EL (cell line): ENCODE data around the gene EFHD1.
A peak's percentile ranks its signal among the peaks of the same experiment; 100 is the strongest.
"Not testable (repeated sequence)": the region's sequence is repeated elsewhere in the genome, so short reads cannot be mapped to it uniquely, and the experiment has no call there.

Experiments
- DNase-seq: peaks from one replicate; pipeline ENCODE4 v3.0.0-alpha.2; 2016

Gene EFHD1

GRCh38 chr2:232653441-232653840, 20.0 kb downstream of the EFHD1 start:
- no peak for DNase-seq

- DNase-seq = no peak
Observed at GRCh38 chr2:232655392-232655791, 22.0 kb downstream of the EFHD1 start.

- DNase-seq = no peak
Observed at GRCh38 chr2:232658217-232658785, 24.9 kb downstream of the EFHD1 start.

- no peak for DNase-seq
Observed at GRCh38 chr2:232659359-232659758, 26.0 kb downstream of the EFHD1 start.

- no peak for DNase-seq
Observed at GRCh38 chr2:232662486-232663260, 29.3 kb downstream of the EFHD1 start.

DNA sequence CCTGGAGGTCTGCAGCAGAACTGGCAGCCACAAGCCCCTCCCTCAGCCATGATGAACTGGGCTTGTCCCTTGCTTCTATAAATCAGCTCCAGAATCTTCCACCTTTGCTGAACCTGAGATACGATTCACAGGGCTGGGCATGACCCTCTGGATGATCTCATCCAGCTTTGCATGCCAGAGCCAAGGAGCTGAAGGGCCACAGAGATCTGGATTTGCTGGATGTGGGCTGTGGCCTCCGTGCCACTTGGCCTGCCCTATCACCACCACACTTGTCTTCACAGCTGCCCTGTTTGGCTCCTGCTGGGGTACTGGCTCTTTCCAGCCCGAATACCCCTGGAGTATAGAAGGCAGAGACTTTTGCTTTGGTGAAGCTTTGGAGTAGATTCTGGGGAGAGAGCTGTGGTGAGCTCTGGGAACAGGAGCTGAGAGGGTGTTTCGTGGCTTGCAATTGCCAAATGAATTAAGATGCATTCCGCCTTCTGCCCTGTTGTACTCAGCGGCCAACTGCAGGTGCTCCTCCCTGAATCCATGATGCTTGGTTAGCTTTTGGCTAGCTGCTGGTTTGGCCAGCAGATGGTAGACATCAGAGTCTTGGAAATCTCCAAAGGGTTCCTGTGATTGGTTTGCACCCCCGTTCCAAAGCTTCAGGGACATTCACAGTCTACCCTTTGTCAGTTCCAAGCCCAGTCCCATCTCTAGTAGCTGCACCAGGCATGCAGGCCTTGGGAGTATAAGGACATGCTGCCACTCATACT, 32.8 kb downstream of the EFHD1 start:
- no peak for DNase-seq

DNA sequence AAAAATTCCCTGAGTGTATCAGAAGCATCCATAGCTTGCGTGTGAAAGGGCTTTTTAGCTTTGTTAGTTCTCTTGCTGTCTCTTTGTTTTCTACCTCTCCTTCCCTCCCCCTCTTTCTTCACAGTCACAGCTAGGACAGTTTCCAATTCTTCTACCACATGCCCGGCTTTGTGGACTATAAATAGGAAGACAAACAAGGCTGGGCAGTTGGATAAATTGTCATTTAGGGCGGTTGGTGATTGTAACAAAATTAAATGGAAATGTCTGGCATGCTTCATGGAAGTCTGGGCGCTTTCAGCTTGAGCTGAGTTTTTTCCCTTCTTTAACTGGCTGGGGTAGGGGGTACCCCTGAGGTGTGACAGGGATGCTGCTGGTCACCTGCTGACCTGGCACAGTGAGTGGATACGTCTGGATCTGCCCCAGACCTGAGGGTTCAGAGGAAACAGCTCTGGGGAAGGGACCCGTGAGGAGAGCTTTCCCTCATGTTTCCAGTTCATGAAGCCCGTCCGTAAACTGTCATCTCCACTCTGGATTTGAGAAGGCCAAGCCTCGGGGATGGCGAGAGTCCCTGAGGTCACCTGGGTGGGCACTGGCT, 34.7 kb downstream of the EFHD1 start:
- no peak for DNase-seq

GRCh38 chr2:232668805-232669444, 35.5 kb downstream of the EFHD1 start:
- peak; percentile 12 for DNase-seq

DNA sequence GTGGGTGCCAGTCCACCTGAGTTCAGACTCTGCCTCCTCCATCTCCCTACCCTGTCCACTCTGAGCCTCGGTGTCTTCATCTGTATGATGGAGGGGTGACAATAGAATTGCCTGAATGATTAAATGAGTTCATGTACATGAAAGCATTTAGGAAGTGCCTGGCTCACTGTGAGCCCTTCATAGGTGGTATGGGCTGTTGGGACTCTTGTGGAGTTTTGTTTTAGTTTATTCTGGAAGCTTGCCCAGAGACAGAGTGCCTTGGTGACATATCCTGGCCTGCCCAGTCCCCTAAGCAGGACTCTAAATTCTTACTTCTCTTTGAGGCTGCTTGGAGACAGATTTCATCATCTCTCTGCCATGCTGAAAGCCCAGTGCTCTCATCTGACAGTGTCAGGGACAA, 39.2 kb downstream of the EFHD1 start:
- DNase-seq = no peak

DNA sequence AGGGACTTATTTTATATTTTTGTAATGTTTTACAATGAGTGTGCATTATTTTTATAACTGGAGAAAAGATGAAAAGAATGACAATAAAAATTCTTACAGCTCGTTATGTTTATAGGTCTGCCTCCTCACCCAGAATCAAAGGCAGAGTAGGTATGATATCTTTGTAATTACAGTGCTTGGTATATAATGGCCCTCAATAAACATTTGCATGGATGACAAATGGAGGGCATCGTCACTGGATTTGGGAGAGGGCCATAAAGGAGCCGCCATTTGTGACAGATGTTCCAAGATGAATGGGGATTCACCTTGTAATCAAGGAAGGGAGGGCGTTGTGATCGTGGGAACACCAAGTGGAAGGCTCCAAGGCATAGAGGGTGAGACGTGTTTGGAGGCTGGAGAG, 41.1 kb downstream of the EFHD1 start:
- no peak for DNase-seq

- no peak for DNase-seq
Observed at GRCh38 chr2:232675381-232675780, 42.0 kb downstream of the EFHD1 start.

GRCh38 chr2:232680006-232680405, 46.6 kb downstream of the EFHD1 start:
- no peak for DNase-seq

DNA sequence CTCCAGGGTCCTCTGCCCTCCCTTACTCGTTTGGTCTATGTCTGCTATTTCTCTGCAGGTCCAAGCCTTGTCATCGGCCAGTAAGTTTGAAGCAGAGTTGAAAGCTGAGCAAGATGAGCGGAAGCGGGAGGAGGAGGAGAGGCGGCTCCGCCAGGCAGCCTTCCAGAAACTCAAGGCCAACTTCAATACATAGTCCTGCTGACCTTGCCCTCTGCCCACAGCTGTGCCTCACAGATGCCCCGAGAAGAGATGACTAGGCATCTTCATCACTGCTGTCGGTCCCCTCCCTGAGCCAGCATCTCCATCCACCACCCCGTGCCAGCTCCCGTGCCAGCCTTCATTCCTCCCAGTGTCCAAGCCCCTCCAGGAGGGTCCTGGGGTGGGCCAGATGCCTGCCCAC, 48.1 kb downstream of the EFHD1 start:
- no peak for DNase-seq

- no peak for DNase-seq
Observed at GRCh38 chr2:232683368-232683767, 50.0 kb downstream of the EFHD1 start.

DNA sequence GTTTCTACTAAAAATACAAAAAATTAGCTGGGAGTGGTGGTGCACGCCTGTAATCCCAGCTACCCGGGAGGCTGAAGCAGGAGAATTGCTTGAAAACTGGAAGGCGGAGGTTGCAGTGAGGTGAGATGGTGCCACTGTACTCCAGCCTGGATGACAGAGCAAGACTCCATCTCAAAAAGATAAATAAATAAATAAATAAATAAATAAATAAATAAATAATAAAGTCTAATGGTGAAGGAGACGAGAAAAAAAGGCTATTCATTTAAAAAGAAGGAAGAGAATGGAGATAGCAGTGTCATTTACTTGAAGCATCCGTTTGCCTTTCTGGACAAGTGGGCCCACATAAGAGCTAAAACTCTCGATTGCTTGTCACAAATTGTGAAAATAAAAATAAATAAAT, 52.0 kb downstream of the EFHD1 start:
- DNase-seq = not testable (repeated sequence)

DNA sequence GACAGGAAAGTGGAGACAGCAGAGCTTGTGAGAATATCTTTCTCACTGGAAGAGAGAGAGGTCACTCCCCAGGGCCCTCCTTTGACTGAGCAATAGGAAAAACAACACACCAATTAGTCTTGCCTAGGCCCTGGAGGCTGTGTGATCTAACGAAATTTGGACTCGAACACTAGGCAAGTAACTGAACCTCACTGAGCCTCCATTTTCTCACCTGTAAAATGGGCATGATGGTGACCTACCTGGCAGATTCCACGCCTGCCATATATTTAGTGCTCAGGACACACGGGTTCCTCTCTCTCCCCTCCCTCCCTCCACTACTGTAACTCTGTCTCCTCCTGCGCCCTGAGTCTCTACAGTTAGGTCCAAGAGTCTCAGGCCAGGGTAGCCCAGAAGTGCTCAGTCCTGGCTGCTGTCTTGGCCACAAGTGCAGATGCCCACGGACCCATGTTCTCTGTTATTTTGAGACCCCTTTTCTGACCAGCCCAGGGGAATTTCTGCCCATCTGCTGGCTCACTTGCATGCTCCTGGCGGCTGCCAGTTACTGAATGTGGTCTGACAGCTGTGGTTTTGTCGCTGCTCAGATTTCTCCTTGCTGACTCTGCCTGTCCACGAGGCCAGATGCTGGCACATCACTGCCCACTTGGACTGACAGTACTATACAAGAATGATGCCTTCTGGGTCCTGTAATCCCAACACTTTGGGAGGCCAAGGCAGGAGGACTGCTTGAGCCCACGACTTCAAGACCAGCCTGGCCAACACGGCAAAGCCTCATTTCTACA, 54.2 kb downstream of the EFHD1 start:
- DNase-seq = no peak

DNA sequence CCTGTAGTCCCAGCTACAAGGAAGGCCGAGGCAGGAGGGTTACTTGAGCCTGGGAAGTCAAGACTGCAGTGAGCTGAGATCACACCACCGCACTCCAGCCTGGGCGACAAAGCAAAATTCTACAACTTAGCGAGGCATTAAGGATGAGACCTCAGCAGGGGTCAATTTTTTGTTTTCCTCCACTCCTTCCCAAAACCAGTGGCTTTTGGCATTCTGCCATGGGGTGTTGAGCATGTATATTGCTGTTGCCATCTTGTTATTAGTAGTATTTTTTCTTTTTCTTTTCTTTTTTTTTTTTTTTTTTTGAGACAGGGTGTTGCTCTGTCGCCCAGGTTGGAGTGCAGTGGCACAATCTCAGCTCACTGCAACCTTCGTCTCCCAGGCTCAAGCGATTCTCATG, 54.8 kb downstream of the EFHD1 start:
- no peak for DNase-seq

GRCh38 chr2:232689152-232689910, 55.9 kb downstream of the EFHD1 start:
- peak; percentile 20 for DNase-seq

- DNase-seq = not testable (repeated sequence)
Observed at GRCh38 chr2:232691117-232691516, 57.7 kb downstream of the EFHD1 start.

- no peak for DNase-seq
Observed at GRCh38 chr2:232693344-232693743, 59.9 kb downstream of the EFHD1 start.

GRCh38 chr2:232696609-232697058, 63.2 kb downstream of the EFHD1 start:
- no peak for DNase-seq
